Spleen (tissue), 7 donors: ENCODE data around the gene DLG2.

ENCODE experiments used
- CTCF ChIP-seq, 11 experiments: fragments of 200-600 bp in 7 of 11; fragments of 450-650 bp in 4 of 11; sonication (generic) in 4 of 11; IDR thresholded peaks in 8 of 11; conservative IDR thresholded peaks in 3 of 11; 1 replicate in 7 of 11; 2 replicates in 4 of 11; pipeline versions ENCODE4 v1.4.0 to v1.8.0; 2016 to 2021; ENCODE audit warnings: antibody characterized with exemption in 11 of 11, inconsistent platforms in 4 of 11, mild to moderate bottlenecking in 1 of 11
- POLR2A ChIP-seq, 3 donors: fragments of 450-650 bp; IDR thresholded peaks; one replicate each; pipeline ENCODE4 v1.5.1; 2017; ENCODE audit warnings: antibody characterized with exemption in 3 of 3, mild to moderate bottlenecking in 1 of 3
- POLR2AphosphoS5 ChIP-seq, 3 donors: sonication (generic); formaldehyde crosslinking; IDR thresholded peaks; one replicate each; pipeline ENCODE4 v1.5.1; 2017; ENCODE audit warnings: antibody characterized with exemption in 3 of 3
- donor health status: DM: no; HTN: no; CAD: no; lungs with moderate emphysema.
- donor health status: DM: no; HTN: no; CAD: no.
- donor health status: DM: no; HTN: no; CAD: no.

- TF ChIP-seq POLR2AphosphoS5 (IDR thresholded peaks at IDR 0.05): no peak
- no peak for TF ChIP-seq CTCF (IDR thresholded peaks at IDR 0.05 in 8 of 11, conservative IDR thresholded peaks at IDR 0.05 in 3 of 11)
- no peak for TF ChIP-seq POLR2A (IDR thresholded peaks at IDR 0.05)
Observed at GRCh38 chr11:83914995-83915394, 1712.1 kb downstream of the DLG2 start.
